Urinary bladder (tissue), 4 donors: Measurements from ENCODE around the gene KLHDC7A. TPM values are rescaled to one million over a fixed set of nuclear protein-coding genes. Genes with fewer than 3 reads are reported as not detected.

Experiments used
- DNase-seq: peaks from one replicate; pipeline ENCODE4 v3.0.0-alpha.2; 2015; ENCODE audit errors: extremely low spot score
- H3K27ac ChIP-seq: one replicate; pipeline ENCODE4 v1.5.1; 2013; ENCODE audit warnings: low read depth, mild to moderate bottlenecking, moderate library complexity
- H3K36me3 ChIP-seq: one replicate; pipeline ENCODE4 v1.6.1; 2013; ENCODE audit warnings: mild to moderate bottlenecking, moderate library complexity; ENCODE audit not compliant: insufficient read depth
- H3K4me1 ChIP-seq: one replicate; pipeline ENCODE4 v1.6.1; 2013; ENCODE audit warnings: mild to moderate bottlenecking, moderate library complexity; ENCODE audit not compliant: insufficient read depth
- H3K4me3 ChIP-seq: one replicate; pipeline ENCODE4 v1.5.1; 2013; ENCODE audit warnings: low read depth, low read length
- WGBS: extraction: QIAGEN DNeasy Blood & Tissue Kit; methylation state at CpG from one replicate; pipeline ENCODE4 v1.1.7; 2013; 5-methylcytosine and 5-hydroxymethylcytosine counted together
- polyA plus RNA-seq: library from polyadenylated mRNA; stranded (reverse); fragments of 200-250 nt; gene quantifications from one replicate; pipeline ENCODE4 v1.2.3, GENCODE V29; 2013
- total RNA-seq: library from RNA; depleted of rRNA; stranded (reverse); fragments of >200 nt; gene quantifications from one replicate; pipeline ENCODE4 v1.2.3, GENCODE V29; 2014
- donor health status: healthy with polysubstance abuse.
- donor health status: healthy.

The KLHDC7A gene
- total and polyA plus RNA-seq, 2 donors, result 0.98 to 3.3 TPM

DNA sequence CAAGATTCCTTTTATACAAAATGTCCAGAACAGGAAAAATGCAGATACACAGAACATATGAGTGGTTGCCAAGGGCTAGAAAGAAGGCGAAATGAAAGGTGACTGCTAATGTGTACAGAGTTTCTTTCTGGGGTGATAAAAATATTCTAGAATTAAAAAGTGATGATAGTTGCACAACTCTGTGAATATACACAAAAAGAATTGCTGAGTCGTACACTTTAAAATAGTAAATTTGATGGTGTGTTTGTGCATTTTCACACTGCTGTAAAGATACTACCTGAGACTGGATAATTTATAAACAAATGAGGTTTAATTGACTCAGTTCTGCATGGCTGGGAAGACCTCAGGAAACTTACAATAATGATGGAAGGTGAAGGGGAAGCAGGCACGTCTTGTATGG, 23.9 kb downstream of the KLHDC7A start:
- WGBS, result 64% methylated on average over 3 of the region's 3 CpGs

DNA sequence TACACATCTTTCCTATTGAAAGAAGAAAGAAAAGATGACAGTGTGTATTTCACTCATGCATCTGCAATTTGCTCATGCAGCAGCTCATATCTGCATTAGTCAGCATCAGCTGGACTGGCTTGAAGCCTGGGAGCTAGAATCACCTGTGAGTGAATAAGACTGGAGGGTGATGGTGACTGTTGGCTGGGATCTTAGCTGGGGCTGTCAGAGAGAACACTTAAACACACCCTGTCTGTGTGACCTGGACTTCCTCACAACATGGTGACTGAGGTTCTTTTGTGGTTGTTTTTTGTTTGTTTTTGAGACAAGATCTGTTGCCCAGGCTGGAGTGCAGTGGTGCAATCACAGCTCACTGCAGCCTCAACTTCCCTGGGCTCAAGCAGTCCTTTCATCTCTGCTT, 24.9 kb downstream of the KLHDC7A start:
- DNase-seq, result no peak
- H3K4me1 ChIP-seq, result no peaks in the 10 kb centered on the region
- no peak overlapping the region for H3K27ac ChIP-seq
- no peak overlapping the region for H3K4me3 ChIP-seq
- H3K36me3 ChIP-seq, result no peaks in the 10 kb centered on the region

More for the DNA sequence above, 23.9 kb downstream of the KLHDC7A start:
- no peak overlapping the region for H3K27ac ChIP-seq
- no peak for DNase-seq
- H3K4me3 ChIP-seq, result no peak overlapping the region
- H3K4me1 ChIP-seq, result no peaks in the 10 kb centered on the region
- H3K36me3 ChIP-seq, result no peaks in the 10 kb centered on the region

DNA sequence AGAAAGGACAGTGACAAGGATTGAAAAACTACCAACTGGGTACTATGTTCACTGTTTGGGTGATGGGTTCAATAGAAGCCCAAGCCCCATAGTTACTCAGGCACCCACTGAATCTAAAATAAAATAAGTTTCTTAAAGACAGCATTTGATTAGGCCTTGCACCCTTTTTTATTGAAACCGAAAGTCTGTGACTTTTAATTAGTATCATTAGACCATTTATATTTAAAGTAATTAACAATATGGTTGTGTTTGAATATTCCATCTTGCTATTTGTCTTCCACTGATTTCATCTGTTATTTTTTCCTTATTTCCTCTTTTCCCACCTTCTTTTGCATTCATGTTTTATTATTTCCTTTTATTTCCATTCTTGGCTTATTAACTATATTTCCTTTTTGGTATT, 27.4 kb downstream of the KLHDC7A start:
- no peaks in the 10 kb centered on the region for H3K4me1 ChIP-seq
- no peak overlapping the region for H3K27ac ChIP-seq
- no peak for DNase-seq
- no peak overlapping the region for H3K4me3 ChIP-seq
- H3K36me3 ChIP-seq, result no peaks in the 10 kb centered on the region
- 92% methylated on average over 1 of the region's 1 CpG for whole genome bisulfite sequencing

DNA sequence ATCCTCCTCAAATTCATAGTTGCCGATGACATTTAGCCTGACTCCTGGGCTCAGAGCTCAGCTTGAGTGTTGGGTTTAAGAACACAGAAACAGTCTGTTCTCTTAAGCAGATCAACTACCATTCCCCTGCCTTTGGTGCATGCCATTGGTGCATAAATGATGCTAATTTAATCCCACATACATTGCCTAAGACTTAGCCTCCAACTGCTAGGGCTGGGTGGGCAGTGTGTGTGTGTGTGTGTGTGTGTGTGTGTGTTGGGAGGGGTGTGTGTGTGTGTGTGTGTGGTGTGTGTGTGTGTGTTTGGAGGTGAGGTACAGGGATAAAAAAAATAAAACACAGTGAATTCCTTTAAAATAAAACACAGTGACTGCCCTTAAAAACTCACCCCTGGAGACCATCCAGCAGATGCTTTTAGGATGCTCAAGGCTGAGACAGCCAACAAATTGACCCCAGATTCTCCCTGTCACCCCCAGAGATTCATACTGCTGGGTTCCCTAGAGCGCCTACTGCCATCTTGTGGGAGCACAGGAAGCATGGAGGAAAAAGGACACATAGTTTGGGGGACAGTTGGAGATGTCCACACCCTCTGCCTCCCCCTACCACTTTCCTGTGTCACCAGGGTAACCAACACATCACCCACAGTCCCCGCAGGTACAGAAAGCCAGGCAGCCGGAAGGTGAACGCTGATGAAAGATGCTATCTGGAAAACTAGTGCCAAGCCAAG, 30.6 kb downstream of the KLHDC7A start:
- 87% methylated on average over 5 of the region's 5 CpGs for WGBS
- Histone ChIP-seq H3K27ac (no peak overlapping the region), H3K4me1 (no peaks in the 10 kb centered on the region), H3K4me3 (no peak overlapping the region), H3K36me3 (no peaks in the 10 kb centered on the region)
- no peak for DNase-seq

DNA sequence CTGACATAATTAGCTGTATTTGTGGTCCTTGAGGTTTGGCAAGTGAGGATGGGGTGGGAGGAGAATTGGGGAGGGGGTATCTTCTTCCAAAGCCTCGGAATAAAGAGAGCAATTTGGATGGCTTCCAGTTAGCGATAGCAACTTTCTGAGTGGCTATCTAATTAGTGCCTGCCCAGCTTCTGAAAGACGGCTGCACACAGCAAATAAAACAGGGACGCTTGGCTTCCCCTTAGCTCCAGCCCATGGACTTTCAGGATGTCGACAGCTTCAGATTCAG, 31.1 kb downstream of the KLHDC7A start:
- DNase-seq, result no peak
- Histone ChIP-seq H3K27ac (no peak overlapping the region), H3K4me3 (no peak overlapping the region), H3K4me1 (no peaks in the 10 kb centered on the region), H3K36me3 (no peaks in the 10 kb centered on the region)
- WGBS, result 59% methylated on average over 5 of the region's 5 CpGs

DNA sequence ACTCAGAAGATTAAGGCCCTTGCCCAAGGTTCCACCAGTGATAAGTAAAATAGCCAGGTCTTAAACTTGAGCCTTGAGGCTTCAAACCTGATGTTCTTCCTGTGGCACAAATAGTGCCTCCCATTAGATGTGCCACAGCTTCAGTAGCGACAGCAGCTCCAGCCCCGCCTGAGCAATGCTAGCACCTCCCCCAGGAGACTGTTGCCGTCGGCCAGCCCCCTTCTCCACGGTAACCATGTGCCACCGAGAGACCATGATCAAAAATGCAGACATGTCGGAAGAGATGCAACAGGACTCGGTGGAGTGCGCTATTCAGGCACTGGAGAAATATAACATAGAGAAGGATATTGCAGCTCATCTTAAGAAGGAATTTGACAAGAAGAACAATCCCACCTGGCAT, 32.2 kb downstream of the KLHDC7A start:
- DNase-seq, result no peak
- Histone ChIP-seq H3K4me1 (no peaks in the 10 kb centered on the region), H3K27ac (no peak overlapping the region), H3K4me3 (no peak overlapping the region), H3K36me3 (no peaks in the 10 kb centered on the region)
- WGBS, result 58% methylated on average over 9 of the region's 9 CpGs

DNA sequence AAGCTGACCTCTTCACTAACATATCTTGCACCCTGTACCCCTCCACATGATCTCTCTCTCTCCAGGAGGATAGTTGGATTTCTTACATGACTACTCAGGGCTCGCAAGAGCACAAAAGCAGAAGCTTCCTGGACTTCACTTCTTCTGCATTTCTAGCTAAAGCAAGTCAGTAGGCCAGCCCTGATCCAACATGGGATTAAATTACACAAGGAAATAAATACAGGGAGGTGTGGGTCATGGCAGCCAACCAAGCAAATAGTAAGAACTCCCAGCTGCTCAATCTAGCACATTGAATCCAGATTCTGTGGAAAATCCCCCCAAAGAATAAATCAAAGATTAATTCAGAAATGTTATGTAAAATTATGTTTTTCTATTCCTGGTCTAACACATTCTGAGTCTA, 33.3 kb downstream of the KLHDC7A start:
- H3K36me3 ChIP-seq, result no peaks in the 10 kb centered on the region
- H3K4me1 ChIP-seq, result no peaks in the 10 kb centered on the region
- no peak for DNase-seq
- 41% methylated on average over 1 of the region's 1 CpG for WGBS
- H3K4me3 ChIP-seq, result no peak overlapping the region
- H3K27ac ChIP-seq, result no peak overlapping the region

DNA sequence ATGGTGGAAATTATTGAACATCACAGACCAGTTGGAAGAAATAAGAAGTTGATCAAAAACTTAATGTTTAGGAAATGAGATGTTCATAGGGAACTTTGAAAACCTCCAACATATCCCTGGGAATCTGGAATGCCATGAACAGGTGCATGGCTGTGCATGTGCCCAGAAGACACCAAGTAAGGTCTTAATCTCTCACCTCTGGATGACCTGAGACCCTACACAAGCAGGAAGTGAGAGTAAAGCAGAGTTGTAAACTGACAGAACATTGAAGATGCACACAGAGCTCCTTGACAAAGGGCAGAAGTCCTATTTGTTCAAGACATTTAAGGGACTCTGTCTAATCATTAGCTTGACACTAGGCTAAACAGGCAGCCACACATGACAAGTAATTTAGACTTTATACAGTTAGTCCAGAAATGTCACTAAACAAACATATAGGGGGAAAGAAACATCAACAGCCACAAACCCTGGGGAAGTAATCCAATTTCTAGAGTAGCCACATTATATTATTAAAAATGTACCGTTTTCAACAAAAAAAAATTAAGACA, 34.5 kb downstream of the KLHDC7A start:
- Histone ChIP-seq H3K4me3 (no peak overlapping the region), H3K4me1 (no peaks in the 10 kb centered on the region), H3K27ac (no peak overlapping the region), H3K36me3 (no peaks in the 10 kb centered on the region)
- 78% methylated on average over 1 of the region's 1 CpG for WGBS
- no peak for DNase-seq

DNA sequence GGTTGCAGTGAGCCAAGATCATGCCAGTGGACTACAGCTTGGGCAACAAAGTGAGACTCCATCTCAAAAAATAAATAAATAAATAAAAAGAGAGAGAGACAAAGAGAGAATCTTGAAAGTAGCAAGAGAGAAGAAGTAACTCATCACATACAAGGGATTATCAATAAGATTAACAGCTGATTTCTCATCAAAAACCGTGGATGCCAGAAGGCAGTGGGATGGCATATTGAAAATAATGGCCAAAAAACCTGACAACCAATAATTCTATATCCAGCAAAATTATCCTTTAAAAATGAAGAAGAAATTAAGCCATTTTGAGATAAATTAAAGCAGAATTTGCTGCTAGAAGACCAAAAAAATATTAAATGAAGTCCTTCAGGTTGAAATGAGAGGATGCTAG, 35.7 kb downstream of the KLHDC7A start:
- no peaks in the 10 kb centered on the region for H3K4me1 ChIP-seq
- H3K27ac ChIP-seq, result no peak overlapping the region
- H3K4me3 ChIP-seq, result no peak overlapping the region
- no peaks in the 10 kb centered on the region for H3K36me3 ChIP-seq
- whole genome bisulfite sequencing, result 56% methylated on average over 1 of the region's 1 CpG
- no peak for DNase-seq

DNA sequence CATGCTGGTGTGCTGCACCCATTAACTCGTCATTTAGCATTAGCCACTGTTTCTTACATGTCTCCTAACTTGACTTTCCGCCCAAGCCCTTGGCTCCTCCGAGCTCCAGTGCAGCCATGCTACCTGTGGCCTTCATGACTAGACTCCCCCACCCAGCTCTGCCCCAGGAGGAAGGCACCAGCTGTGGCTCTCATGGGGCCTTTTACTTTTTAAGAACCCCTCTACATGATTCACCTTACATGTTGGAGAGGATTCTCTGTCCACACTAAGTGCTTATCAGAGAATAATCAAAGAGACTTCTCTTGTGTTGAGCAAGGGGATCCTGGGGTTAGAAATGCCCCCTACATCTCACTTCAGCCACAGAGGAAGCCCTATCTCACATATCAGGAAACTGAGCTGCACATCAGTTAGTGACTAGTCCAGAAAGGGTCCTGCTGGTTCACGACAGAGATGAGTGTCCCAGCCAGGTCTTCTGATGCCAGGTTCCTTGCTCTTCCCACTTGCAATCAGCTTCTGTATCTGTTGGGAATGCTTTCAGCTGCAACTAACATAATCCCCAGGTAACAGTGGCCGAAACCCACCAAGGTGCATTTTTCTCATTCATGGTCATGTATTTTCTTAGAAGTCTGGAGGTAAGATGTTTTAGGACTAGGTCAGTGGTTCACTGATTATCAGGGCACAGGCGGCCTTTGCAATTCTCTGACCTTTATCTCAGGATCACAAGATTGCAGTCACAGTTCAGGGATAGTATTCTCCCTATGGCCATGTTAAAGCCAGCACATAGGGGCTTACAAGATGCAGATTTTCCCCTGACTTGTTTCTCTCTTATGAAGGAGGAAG, 45.9 kb downstream of the KLHDC7A start:
- H3K36me3 ChIP-seq, result no peaks in the 10 kb centered on the region
- H3K4me1 ChIP-seq, result no peaks in the 10 kb centered on the region
- H3K27ac ChIP-seq, result no peak overlapping the region
- no peak overlapping the region for H3K4me3 ChIP-seq
- WGBS, result 75% methylated on average over 6 of the region's 6 CpGs
- DNase-seq, result no peak

DNA sequence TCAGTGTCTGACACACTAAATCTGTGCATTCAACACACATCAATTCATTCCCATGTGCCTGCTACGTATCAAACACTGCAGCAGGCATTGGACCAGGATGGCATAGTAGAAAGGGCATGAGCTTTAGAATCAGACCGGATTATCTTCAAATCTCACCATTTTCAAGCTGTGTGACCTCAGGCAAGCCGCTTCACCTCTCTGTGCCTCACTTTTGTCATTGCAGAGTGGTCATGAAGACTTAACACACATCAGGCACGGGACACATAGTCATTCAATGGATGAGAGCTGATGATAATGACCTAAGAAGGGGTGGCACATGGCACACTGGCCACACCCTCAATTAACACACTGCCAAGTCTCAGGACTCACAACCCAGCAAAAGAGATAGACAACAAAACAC, 46.8 kb downstream of the KLHDC7A start:
- Histone ChIP-seq H3K4me1 (no peaks in the 10 kb centered on the region), H3K4me3 (no peak overlapping the region), H3K27ac (no peak overlapping the region), H3K36me3 (no peaks in the 10 kb centered on the region)
- no peak for DNase-seq
- WGBS, result 73% methylated on average over 4 of the region's 4 CpGs

DNA sequence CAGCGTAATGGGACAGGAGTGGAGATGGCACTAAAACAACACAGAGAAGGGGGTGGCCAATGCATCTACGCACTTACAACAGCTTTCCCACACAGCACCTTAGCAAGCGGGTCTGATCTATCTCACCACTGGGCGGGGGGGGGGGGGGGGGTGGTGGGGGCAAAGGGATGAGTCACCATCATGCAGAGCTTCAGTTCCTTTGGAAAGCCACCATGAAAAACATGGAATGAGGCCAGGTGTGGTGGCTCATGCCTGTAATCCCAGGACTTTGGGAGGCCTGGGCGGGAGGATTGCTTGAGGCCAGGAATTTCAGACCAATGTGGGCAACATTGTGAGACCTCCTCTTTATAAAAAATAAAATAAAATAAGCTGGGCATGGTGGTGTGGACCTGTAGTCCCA, 47.2 kb downstream of the KLHDC7A start:
- DNase-seq, result no peak
- Histone ChIP-seq H3K4me3 (no peak overlapping the region), H3K36me3 (no peaks in the 10 kb centered on the region), H3K27ac (no peak overlapping the region), H3K4me1 (no peaks in the 10 kb centered on the region)
- WGBS, result 78% methylated on average over 5 of the region's 5 CpGs

DNA sequence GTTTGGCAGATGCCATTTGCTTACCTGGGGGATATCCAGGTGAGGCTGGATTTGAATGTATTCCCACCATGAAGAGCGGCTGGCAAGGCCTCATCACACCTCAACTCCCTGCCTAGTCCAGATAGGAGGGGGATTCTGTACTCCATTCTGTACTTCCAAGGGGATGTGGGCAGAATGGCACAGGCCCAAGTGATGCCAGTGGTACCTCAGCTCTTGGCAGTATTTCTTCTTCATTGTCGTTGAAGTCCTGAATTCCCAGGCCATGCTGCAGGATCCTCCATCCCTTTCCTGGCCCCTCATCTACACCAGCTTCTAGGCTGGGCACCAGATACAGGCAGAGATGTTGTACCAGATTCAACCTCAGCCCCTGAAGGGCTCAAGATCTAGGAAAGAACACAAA, 47.9 kb downstream of the KLHDC7A start:
- no peak for DNase-seq

DNA sequence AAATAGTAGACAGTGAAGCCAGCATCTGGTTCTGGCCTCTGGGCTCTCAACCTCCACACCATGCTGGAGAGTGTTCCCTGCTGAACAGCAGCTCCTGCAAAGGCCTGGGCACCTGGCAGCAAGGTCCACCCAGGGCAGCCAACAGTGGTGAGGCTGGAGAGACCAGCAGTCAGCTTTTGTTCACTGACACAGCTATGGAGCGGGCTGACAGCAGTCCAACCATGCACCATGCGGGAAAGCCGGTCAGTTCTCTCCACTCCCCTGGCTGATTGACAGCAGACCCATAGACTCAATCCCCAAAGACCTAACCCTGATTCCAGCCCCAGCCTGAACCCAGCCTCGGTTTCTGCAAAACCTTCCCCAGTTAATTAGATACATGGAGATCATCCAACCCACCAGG, 49.0 kb downstream of the KLHDC7A start:
- 72% methylated on average over 4 of the region's 4 CpGs for WGBS
- H3K36me3 ChIP-seq, result no peaks in the 10 kb centered on the region
- no peak overlapping the region for H3K27ac ChIP-seq
- H3K4me3 ChIP-seq, result no peak overlapping the region
- no peaks in the 10 kb centered on the region for H3K4me1 ChIP-seq
- DNase-seq, result no peak

More for the DNA sequence above, 47.9 kb downstream of the KLHDC7A start:
- H3K36me3 ChIP-seq, result no peaks in the 10 kb centered on the region
- no peak overlapping the region for H3K4me3 ChIP-seq
- H3K27ac ChIP-seq, result no peak overlapping the region
- H3K4me1 ChIP-seq, result no peaks in the 10 kb centered on the region
- 90% methylated on average over 2 of the region's 2 CpGs for WGBS
